Testis (tissue), 2 donors: ENCODE measurements around the gene GLI1.

ENCODE experiments used
- POLR2A ChIP-seq: fragments of 450-650 bp; IDR thresholded peaks from one replicate; pipeline ENCODE4 v1.6.1; 2017; ENCODE audit warnings: antibody characterized with exemption, mild to moderate bottlenecking, moderate library complexity
- TF ChIP-seq, protein P1 (sequence below), 3 experiments: fragments of 450-650 bp in 2 of 3; fragments of 200-600 bp in 1 of 3; sonication (generic) in 1 of 3; IDR thresholded peaks; one replicate each; pipeline ENCODE4 v1.5.1; 2016 to 2019; ENCODE audit warnings: antibody characterized with exemption in 3 of 3, mild to moderate bottlenecking in 2 of 3, moderate library complexity in 1 of 3

DNA sequence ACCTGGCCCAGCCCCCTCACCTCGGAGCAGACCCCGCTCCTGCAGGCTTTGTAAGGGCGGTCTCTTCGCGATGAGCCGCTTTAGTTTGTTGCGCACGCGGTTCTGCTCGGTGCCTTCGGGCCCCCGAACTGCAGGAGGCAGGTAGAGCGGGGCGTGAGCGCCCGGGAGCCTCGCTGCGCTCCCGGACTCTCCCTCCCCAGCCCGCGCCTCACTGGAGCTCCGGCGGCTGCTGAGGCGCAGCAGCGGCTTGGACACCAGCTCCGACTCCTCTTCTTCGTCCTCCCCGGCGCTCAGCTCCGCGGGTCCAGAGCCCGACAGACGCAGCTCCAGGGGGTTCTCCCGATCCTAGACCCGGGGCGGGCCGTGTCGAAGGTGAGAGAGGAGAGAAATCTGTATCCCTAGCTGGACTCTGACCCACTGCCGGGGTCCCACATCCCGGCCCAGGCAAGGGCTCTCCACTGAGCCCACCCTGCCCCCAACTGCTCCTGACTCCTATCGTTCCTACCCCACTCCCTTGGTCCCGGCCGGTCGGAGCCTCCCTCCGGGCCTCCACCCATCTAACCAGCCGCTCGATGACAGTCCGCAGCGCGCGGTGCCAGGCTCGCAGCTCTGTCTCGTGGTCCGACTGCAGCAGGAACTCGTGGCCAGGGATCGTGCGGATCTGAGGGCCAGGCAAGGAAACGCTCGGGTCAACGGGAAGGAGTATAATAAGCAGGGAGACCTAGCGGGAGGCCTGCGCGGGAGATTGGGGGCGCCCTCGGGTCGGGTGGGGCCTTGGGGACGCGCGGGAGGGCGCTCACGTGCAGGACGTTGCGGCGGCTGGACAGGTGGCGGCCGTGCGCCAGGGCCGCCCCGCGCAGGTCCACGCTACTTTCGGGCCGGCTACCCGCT is 15.9 kb downstream of the GLI1 start:
- TF ChIP-seq POLR2A: no peak
- TF ChIP-seq, protein P1, sequence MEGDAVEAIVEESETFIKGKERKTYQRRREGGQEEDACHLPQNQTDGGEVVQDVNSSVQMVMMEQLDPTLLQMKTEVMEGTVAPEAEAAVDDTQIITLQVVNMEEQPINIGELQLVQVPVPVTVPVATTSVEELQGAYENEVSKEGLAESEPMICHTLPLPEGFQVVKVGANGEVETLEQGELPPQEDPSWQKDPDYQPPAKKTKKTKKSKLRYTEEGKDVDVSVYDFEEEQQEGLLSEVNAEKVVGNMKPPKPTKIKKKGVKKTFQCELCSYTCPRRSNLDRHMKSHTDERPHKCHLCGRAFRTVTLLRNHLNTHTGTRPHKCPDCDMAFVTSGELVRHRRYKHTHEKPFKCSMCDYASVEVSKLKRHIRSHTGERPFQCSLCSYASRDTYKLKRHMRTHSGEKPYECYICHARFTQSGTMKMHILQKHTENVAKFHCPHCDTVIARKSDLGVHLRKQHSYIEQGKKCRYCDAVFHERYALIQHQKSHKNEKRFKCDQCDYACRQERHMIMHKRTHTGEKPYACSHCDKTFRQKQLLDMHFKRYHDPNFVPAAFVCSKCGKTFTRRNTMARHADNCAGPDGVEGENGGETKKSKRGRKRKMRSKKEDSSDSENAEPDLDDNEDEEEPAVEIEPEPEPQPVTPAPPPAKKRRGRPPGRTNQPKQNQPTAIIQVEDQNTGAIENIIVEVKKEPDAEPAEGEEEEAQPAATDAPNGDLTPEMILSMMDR (IDR thresholded peaks at IDR 0.05): no peak
